Activated T-cell treated with anti-CD3 and anti-CD28 coated beads, Interleukin-2, amount 50 U/mL, for 24 hours (primary cell): ENCODE results near the gene PREB.
A peak's percentile ranks its signal among the peaks of the same experiment; 100 is the strongest.

Source experiments
- DNase-seq: peaks from one replicate; pipeline ENCODE4 v3.0.0-alpha.2; 2020
- H3K27ac Mint-ChIP-seq: 2 replicates; pipeline ENCODE4 v1.8.0; 2020; ENCODE audit warnings: mild to moderate bottlenecking, mixed read lengths
- H3K27me3 Mint-ChIP-seq: 2 replicates; pipeline ENCODE4 v1.8.0; 2020; ENCODE audit warnings: mixed read lengths
- H3K36me3 Mint-ChIP-seq: 2 replicates; pipeline ENCODE4 v1.8.0; 2020; ENCODE audit warnings: low read depth, mixed read lengths
- H3K4me1 Mint-ChIP-seq: 2 replicates; pipeline ENCODE4 v1.8.0; 2020; ENCODE audit warnings: low read depth, mixed read lengths
- H3K4me3 Mint-ChIP-seq: 2 replicates; pipeline ENCODE4 v1.8.0; 2020; ENCODE audit warnings: mild to moderate bottlenecking, moderate library complexity, mixed read lengths
- H3K9me3 Mint-ChIP-seq: 2 replicates; pipeline ENCODE4 v1.8.0; 2020; ENCODE audit warnings: mixed read lengths

The PREB gene

DNA sequence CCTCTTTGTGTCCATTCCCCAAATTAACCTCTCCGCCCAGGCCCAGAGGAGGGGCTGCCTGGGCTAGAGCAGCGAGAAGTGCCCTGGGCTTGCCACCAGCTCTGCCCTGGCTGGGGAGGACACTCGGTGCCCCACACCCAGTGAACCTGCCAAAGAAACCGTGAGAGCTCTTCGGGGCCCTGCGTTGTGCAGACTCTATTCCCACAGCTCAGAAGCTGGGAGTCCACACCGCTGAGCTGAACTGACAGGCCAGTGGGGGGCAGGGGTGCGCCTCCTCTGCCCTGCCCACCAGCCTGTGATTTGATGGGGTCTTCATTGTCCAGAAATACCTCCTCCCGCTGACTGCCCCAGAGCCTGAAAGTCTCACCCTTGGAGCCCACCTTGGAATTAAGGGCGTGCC lies 34.4 kb downstream of the PREB start:
- Mint-ChIP-seq H3K4me1 (peaks cover 16% of the 10 kb centered on the region), H3K36me3 (peaks cover 9% of the 10 kb centered on the region), H3K4me3 (no peak overlapping the region), H3K27ac (no peak overlapping the region), H3K27me3 (peaks cover 10% of the 10 kb centered on the region), H3K9me3 (no peaks in the 10 kb centered on the region)
- DNase-seq, result no peak

- no peak for DNase-seq
- no peaks in the 10 kb centered on the region for H3K9me3 Mint-ChIP-seq
- no peak overlapping the region for H3K4me3 Mint-ChIP-seq
- H3K36me3 Mint-ChIP-seq, result peaks cover 9% of the 10 kb centered on the region
- H3K4me1 Mint-ChIP-seq, result peaks cover 16% of the 10 kb centered on the region
- H3K27ac Mint-ChIP-seq, result no peak overlapping the region
- peaks cover 6% of the 10 kb centered on the region for H3K27me3 Mint-ChIP-seq
These were observed 35.0 kb downstream of the PREB start for GRCh38 chr2:27099334-27099955.

- H3K27ac Mint-ChIP-seq, result no peak overlapping the region
- H3K36me3 Mint-ChIP-seq, result peaks cover 9% of the 10 kb centered on the region
- DNase-seq, result no peak
- H3K4me3 Mint-ChIP-seq, result no peak overlapping the region
- H3K27me3 Mint-ChIP-seq, result no peaks in the 10 kb centered on the region
- no peaks in the 10 kb centered on the region for H3K9me3 Mint-ChIP-seq
- H3K4me1 Mint-ChIP-seq, result peaks cover 16% of the 10 kb centered on the region
These were observed 37.1 kb downstream of the PREB start for GRCh38 chr2:27097341-27097740.

GRCh38 chr2:27096748-27097297 lies 37.6 kb downstream of the PREB start:
- no peak for DNase-seq
- no peak overlapping the region for H3K27ac Mint-ChIP-seq
- no peak overlapping the region for H3K4me3 Mint-ChIP-seq
- H3K27me3 Mint-ChIP-seq, result no peaks in the 10 kb centered on the region
- peaks cover 16% of the 10 kb centered on the region for H3K4me1 Mint-ChIP-seq
- H3K9me3 Mint-ChIP-seq, result no peaks in the 10 kb centered on the region
- peaks cover 9% of the 10 kb centered on the region for H3K36me3 Mint-ChIP-seq

DNA sequence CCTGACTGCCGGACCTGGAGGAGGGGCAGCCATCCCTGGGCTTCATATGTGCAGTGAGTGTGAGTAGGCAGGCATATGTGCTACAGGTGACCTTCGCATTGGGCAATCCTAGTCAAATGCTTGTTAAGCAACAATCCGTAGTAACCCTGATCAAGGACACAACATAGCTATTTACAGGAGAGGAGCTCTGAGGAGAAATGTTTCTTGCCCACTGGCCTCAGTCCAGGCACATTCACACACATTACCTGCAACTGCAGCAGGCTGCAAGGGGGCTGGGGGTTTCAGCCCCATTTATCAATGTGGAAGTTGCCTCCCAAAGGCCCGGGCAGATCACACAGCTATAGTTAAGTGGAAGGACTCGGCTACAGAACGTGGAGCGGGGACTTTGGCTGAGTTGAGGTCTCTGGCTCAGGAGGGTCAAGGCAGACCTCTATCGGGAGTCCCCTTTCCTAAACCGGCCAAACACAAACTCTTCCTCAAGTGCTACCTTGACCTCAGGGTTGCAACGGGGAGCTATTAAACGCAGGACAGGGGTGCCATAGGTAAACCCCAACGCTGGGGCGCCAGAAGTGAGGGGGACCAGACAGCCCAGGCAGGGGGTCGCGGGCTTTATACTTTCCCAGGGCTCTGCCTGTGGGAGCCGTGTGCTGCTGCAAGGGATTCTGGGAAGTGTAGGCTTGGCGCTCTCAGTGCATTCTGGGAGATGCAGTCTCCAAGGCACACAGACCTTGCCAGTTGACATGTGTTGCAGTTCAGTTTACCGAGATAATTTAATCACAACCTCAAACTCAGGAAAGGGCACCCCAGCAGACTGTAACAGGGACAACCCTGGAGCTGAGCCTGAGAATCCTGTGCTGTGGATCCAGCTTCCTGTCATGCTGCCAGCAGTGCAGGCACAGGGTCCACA lies 38.4 kb downstream of the PREB start:
- H3K9me3 Mint-ChIP-seq, result no peaks in the 10 kb centered on the region
- H3K4me1 Mint-ChIP-seq, result peaks cover 16% of the 10 kb centered on the region
- H3K36me3 Mint-ChIP-seq, result peaks cover 9% of the 10 kb centered on the region
- H3K4me3 Mint-ChIP-seq, result peak overlapping the region; percentile 51
- peak; percentile 64 for DNase-seq
- no peaks in the 10 kb centered on the region for H3K27me3 Mint-ChIP-seq
- H3K27ac Mint-ChIP-seq, result no peak overlapping the region

DNA sequence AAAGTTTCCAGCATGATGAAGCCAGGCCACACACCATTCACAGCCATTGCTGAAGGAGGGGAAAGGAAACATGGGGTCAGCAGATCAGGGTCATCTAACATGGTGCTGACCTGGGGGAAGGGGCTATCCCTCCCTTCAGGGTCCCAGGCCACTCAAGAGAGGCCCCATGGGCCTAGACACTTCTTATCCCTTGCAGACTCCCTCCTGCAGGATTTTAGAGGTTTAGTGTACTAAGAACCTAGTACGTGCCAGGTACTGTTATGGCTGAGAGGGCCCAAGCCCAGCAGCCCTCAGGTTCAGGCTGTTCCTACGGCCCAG lies 39.0 kb downstream of the PREB start:
- no peaks in the 10 kb centered on the region for H3K9me3 Mint-ChIP-seq
- no peak for DNase-seq
- H3K36me3 Mint-ChIP-seq, result peaks cover 9% of the 10 kb centered on the region
- H3K27ac Mint-ChIP-seq, result no peak overlapping the region
- H3K4me3 Mint-ChIP-seq, result no peak overlapping the region
- no peaks in the 10 kb centered on the region for H3K27me3 Mint-ChIP-seq
- H3K4me1 Mint-ChIP-seq, result peaks cover 16% of the 10 kb centered on the region

- Mint-ChIP-seq H3K4me3 (no peak overlapping the region), H3K9me3 (no peaks in the 10 kb centered on the region), H3K36me3 (peaks cover 5% of the 10 kb centered on the region), H3K27me3 (no peaks in the 10 kb centered on the region), H3K4me1 (peaks cover 16% of the 10 kb centered on the region), H3K27ac (no peak overlapping the region)
- no peak for DNase-seq
These were observed 40.0 kb downstream of the PREB start for GRCh38 chr2:27094353-27094984.

DNA sequence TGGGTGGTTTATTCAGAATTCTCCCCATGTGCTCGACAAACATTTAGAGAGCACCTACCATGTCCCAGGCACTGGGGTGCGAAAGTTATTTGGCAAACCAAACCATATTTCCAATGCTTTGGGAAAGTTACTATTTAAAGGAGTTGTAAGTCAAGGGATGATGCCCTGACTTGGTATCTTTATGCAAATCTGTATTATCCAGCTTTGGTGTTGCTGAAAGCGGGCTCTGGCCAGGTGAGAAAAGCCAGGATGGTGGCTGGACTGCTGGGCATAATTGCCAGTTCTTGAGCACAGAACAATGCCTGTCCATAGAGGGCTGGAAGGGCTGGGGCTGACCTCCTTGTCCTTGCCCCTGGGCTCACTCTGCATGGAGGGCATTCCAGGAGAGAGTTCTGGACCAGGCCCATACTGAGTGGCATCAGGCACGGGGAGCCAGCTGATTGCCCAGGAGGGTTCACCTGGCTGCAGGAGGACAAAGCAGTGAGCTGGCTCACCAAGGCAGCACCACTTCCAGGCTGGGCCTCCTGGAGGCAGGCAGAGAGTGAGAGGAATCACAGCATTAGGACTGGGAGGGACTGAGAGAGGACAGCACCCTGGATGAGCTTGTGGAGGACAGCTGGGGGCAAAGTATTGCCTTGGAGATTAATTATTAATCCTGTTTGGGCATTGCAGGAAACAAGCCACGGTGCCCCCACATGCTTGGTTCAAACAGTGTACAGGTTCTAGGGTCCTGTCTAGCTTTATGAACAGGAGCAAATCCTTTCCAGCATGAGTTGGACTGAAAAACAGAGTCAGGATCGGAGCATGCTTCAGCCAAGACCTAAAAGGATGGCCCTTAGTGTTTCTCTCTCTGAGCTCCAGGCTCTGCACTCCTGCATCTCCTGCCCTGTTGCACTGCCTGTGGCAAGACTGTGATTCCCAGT lies 40.7 kb downstream of the PREB start:
- H3K4me1 Mint-ChIP-seq, result peaks cover 16% of the 10 kb centered on the region
- no peak overlapping the region for H3K27ac Mint-ChIP-seq
- no peak for DNase-seq
- H3K9me3 Mint-ChIP-seq, result no peaks in the 10 kb centered on the region
- H3K4me3 Mint-ChIP-seq, result no peak overlapping the region
- H3K36me3 Mint-ChIP-seq, result peaks cover under 1% of the 10 kb centered on the region
- H3K27me3 Mint-ChIP-seq, result no peaks in the 10 kb centered on the region

GRCh38 chr2:27092696-27093429 lies 41.6 kb downstream of the PREB start:
- H3K9me3 Mint-ChIP-seq, result no peaks in the 10 kb centered on the region
- DNase-seq, result no peak
- H3K4me3 Mint-ChIP-seq, result no peak overlapping the region
- H3K36me3 Mint-ChIP-seq, result no peaks in the 10 kb centered on the region
- no peaks in the 10 kb centered on the region for H3K27me3 Mint-ChIP-seq
- no peak overlapping the region for H3K27ac Mint-ChIP-seq
- H3K4me1 Mint-ChIP-seq, result peaks cover 15% of the 10 kb centered on the region

- no peak overlapping the region for H3K27ac Mint-ChIP-seq
- no peaks in the 10 kb centered on the region for H3K27me3 Mint-ChIP-seq
These were observed 42.4 kb downstream of the PREB start for GRCh38 chr2:27091746-27092695.

GRCh38 chr2:27089111-27089954 lies 45.1 kb downstream of the PREB start:
- H3K27ac Mint-ChIP-seq, result no peak overlapping the region
- H3K9me3 Mint-ChIP-seq, result no peaks in the 10 kb centered on the region
- peaks cover 19% of the 10 kb centered on the region for H3K4me1 Mint-ChIP-seq
- no peak overlapping the region for H3K4me3 Mint-ChIP-seq
- no peaks in the 10 kb centered on the region for H3K36me3 Mint-ChIP-seq
- no peaks in the 10 kb centered on the region for H3K27me3 Mint-ChIP-seq
- no peak for DNase-seq

More at GRCh38 chr2:27091746-27092695, 42.4 kb downstream of the PREB start:
- H3K9me3 Mint-ChIP-seq, result no peaks in the 10 kb centered on the region
- no peak for DNase-seq
- H3K4me3 Mint-ChIP-seq, result no peak overlapping the region
- H3K4me1 Mint-ChIP-seq, result peaks cover 22% of the 10 kb centered on the region
- no peaks in the 10 kb centered on the region for H3K36me3 Mint-ChIP-seq

DNA sequence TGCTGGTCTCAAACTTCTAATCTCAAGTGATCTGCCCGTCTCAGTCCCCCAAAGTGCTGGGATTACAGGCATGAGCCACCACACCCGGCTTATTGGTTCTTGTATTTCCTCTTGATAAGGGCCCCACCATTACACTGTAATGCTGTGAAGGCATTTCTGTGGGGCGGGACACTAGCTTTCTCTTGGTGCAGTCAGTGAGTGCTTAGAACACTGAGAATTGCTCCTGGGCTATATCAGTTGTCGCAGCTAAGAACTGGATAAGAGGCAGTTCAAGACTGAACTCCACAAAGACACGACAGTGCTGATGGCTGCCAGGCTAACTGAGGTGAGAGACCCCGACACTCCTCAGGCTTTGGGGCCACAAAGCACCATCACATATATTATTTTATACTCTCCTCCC lies 45.8 kb downstream of the PREB start:
- Mint-ChIP-seq H3K27ac (no peak overlapping the region), H3K4me3 (no peak overlapping the region)

More for the DNA sequence above, 45.8 kb downstream of the PREB start:
- peaks cover 19% of the 10 kb centered on the region for H3K4me1 Mint-ChIP-seq
- H3K9me3 Mint-ChIP-seq, result no peaks in the 10 kb centered on the region
- H3K27me3 Mint-ChIP-seq, result no peaks in the 10 kb centered on the region
- no peaks in the 10 kb centered on the region for H3K36me3 Mint-ChIP-seq
- DNase-seq, result no peak
